ENCODE data around the gene DYNC1LI2. TPM values are rescaled to one million over a fixed set of nuclear protein-coding genes. Genes with fewer than 3 reads are reported as not detected.
"Not testable (repeated sequence)": the region's sequence is repeated elsewhere in the genome, so short reads cannot be mapped to it uniquely, and the experiment has no call there.

Gene DYNC1LI2
- total RNA-seq, 2 experiments from 2014 or later: 30.8 to 31.0 TPM

DNA sequence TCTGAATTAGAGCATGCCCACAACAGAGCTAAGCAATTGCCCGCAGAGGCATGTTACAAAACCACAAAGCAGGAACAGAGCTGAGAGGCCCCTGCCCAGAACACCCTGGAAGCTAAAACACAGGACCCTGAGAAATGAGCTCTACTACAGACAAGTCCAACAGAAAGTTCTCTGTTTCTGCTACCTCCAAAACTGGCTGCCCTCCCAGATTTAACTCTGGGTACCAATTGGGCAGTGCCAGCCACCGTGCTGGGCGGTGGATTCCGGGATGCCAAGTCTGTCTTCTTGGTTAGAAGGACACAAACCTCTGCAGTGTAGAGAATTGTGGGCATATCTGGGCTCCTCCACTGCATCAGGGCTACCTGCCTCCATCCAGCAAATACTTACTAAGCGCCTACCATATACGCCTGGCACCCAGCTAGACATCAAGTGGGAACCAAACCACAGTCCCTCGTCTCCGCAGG, 55.9 kb downstream of the DYNC1LI2 start:
- peaks cover 4% of the 10 kb centered on the region for H3K4me1 Mint-ChIP-seq (ENCODE audit: low read depth)
- no peak overlapping the region for H3K27ac Mint-ChIP-seq
- DNase-seq: no peak
- intact Hi-C loops (cut with micrococcal nuclease): loop anchor here (1.0 to 5.0 kb wide), 3 partner anchors 44 to 143 kb away; partner anchors contain the start of genes CKLF, DYNC1LI2 and TK2
- CTCF ChIA-PET: interaction anchor here (0.6 to 2.0 kb wide), 5 partner anchors 33 to 1206 kb away, joined by 3 to 8 read pairs (median 3); no protein-coding TSS in a partner anchor
- H3K4me3 Mint-ChIP-seq: peak overlapping the region; percentile 73
- H3K9me3 Mint-ChIP-seq: no peaks in the 10 kb centered on the region
- H3K36me3 Mint-ChIP-seq (ENCODE audit: low read depth): no peaks in the 10 kb centered on the region
- H3K27me3 Mint-ChIP-seq (ENCODE audit: low read depth): peaks cover 6% of the 10 kb centered on the region

DNA sequence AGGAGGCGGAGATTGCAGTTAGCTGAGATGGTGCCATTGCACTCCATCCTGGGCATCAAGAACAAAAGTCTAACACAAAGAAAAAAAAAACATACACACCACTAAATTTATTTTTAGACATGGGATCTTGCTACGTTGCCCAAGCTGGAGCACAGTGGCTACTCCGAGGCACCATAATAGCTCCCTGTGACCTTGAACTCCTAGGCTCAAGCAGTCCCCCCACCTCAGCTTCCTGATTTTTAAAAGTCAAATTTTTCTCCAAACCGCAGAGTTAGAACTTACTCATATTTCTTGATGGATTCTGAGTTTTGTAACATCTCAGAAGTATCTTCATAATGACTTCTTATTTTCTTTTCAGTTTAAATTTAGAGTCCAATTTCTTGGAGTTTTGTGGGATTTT, 58.3 kb downstream of the DYNC1LI2 start:
- no peaks in the 10 kb centered on the region for H3K9me3 Mint-ChIP-seq
- H3K27ac Mint-ChIP-seq: no peak overlapping the region
- peaks cover 6% of the 10 kb centered on the region for H3K27me3 Mint-ChIP-seq (ENCODE audit: low read depth)
- H3K4me3 Mint-ChIP-seq: no peak overlapping the region
- peaks cover 4% of the 10 kb centered on the region for H3K4me1 Mint-ChIP-seq (ENCODE audit: low read depth)
- intact Hi-C loops (cut with micrococcal nuclease): no loop called here
- CTCF ChIA-PET: interaction anchor here (1.2 kb wide), 2 partner anchors 42 to 74 kb away, joined by 4 read pairs; no protein-coding TSS in a partner anchor
- no peaks in the 10 kb centered on the region for H3K36me3 Mint-ChIP-seq (ENCODE audit: low read depth)
- no peak for DNase-seq

DNA sequence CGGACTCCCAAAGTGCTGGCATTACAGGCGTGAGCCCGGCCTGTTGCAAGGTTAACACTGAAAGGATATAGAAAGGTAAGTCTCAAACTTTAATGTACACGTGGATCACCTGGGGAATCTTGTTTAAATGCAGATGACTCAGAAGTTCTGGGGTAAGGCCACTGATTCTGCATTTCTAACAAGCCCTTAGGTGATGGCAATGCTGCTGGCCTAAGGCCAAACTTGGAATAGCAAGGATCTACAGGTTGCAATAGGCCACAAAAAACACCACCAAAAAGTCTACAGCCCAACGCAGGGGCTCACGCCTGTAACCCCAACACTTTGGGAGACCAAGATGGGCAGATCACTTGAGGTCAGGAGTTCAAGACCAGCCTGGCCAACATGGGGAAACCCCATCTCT, 59.1 kb downstream of the DYNC1LI2 start:
- CTCF ChIA-PET: interaction anchor here (1.0 to 1.2 kb wide), 3 partner anchors 34 to 73 kb away, joined by 3 to 5 read pairs (median 4); no protein-coding TSS in a partner anchor
- Mint-ChIP-seq H3K27ac (no peak overlapping the region), H3K36me3 (ENCODE audit: low read depth) (no peaks in the 10 kb centered on the region), H3K4me3 (no peak overlapping the region), H3K9me3 (no peaks in the 10 kb centered on the region), H3K4me1 (ENCODE audit: low read depth) (peaks cover 4% of the 10 kb centered on the region), H3K27me3 (ENCODE audit: low read depth) (peaks cover 6% of the 10 kb centered on the region)
- no peak for DNase-seq
- intact Hi-C loops (cut with micrococcal nuclease): no loop called here

DNA sequence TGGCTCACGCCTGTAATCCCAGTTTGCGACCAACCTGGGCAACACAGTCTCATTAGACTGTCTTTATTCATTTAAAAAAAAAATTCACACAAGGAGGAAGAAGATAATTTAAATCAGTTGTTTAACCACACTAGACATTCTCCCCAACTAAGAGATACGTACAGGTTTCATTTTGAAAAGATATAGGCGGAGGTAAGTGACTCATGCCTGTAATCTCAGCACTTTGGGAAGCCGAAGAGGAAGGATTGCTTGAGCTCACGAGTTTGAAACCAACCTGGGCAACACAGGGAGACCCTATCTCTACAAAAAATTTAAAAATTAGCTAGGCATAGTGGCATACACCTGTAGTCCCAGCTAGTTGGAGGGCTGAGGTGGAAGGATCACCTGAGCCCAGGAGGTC, 60.2 kb downstream of the DYNC1LI2 start:
- Mint-ChIP-seq H3K27ac (no peak overlapping the region), H3K4me3 (no peak overlapping the region), H3K36me3 (ENCODE audit: low read depth) (no peaks in the 10 kb centered on the region), H3K27me3 (ENCODE audit: low read depth) (peaks cover 6% of the 10 kb centered on the region), H3K4me1 (ENCODE audit: low read depth) (peaks cover 4% of the 10 kb centered on the region), H3K9me3 (no peaks in the 10 kb centered on the region)
- no peak for DNase-seq
- intact Hi-C loops (cut with micrococcal nuclease): no loop called here
- CTCF ChIA-PET: interaction anchor here (1.0 to 1.1 kb wide), 2 partner anchors 35 to 40 kb away, joined by 3 to 5 read pairs; no protein-coding TSS in a partner anchor

DNA sequence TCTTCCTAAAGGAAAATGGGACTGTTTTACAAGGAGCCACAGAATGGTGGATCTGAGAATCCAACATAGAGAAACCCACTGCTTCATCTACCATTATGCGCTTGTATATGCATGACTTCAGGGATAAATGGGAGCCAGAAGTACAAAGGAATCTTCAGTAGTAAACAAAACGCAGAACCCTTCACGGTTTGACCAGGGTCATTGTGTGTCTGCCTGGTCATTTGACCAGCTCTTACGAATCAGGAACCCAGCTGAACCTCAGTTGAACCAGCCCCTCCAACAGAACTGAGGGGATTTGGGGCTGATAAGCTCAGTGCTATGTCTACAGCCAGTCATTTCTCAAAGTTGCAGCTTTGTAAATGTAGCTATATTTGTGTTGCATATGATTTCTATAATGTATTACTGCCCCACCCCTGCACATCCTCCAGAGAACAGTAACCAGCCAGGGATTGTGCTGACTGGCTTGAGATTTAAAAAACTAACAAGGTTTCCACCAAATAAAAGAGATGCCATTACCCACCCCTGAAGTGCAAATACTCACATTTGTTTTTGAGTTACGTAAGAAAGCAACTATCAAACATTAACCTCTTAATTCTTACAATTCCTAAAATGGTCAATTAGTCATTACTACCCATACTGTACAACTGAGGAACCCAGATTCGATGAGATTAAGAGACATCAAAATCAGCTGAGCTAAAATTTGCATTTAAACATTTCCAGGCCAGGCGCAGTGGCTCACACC, 61.1 kb downstream of the DYNC1LI2 start:
- Mint-ChIP-seq H3K36me3 (ENCODE audit: low read depth) (no peaks in the 10 kb centered on the region), H3K9me3 (no peaks in the 10 kb centered on the region), H3K4me3 (no peak overlapping the region), H3K27me3 (ENCODE audit: low read depth) (peaks cover 6% of the 10 kb centered on the region), H3K4me1 (ENCODE audit: low read depth) (peaks cover 3% of the 10 kb centered on the region), H3K27ac (no peak overlapping the region)
- intact Hi-C loops (cut with micrococcal nuclease): no loop called here
- no peak for DNase-seq
- CTCF ChIA-PET: no interaction called here

DNA sequence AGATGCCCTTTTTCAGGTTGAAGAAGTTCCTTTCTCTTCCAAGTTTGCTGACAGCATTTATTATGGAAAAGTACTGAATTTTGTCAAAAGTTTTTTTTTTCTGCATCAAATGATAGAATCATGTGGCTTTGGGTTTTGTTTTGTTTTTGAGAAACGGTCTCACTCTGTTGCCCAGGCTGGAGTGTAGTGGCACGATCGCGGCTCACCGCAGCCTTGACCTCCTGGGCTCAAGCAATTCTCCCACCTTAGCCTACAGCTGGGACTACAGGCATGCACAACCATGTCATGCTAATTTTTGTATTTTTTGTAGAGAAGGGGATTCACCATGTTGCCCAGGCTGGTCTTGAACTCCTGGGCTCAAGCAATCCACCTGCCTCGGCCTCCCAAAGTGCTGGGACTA, 62.1 kb downstream of the DYNC1LI2 start:
- Mint-ChIP-seq H3K27me3 (ENCODE audit: low read depth) (no peaks in the 10 kb centered on the region), H3K4me3 (no peak overlapping the region), H3K27ac (no peak overlapping the region), H3K9me3 (no peaks in the 10 kb centered on the region), H3K4me1 (ENCODE audit: low read depth) (no peaks in the 10 kb centered on the region), H3K36me3 (ENCODE audit: low read depth) (no peaks in the 10 kb centered on the region)
- no peak for DNase-seq
- intact Hi-C loops (cut with micrococcal nuclease): no loop called here
- CTCF ChIA-PET: interaction anchor here (0.6 kb wide), 1 partner anchor 346 kb away, joined by 6 read pairs; no protein-coding TSS in a partner anchor

DNA sequence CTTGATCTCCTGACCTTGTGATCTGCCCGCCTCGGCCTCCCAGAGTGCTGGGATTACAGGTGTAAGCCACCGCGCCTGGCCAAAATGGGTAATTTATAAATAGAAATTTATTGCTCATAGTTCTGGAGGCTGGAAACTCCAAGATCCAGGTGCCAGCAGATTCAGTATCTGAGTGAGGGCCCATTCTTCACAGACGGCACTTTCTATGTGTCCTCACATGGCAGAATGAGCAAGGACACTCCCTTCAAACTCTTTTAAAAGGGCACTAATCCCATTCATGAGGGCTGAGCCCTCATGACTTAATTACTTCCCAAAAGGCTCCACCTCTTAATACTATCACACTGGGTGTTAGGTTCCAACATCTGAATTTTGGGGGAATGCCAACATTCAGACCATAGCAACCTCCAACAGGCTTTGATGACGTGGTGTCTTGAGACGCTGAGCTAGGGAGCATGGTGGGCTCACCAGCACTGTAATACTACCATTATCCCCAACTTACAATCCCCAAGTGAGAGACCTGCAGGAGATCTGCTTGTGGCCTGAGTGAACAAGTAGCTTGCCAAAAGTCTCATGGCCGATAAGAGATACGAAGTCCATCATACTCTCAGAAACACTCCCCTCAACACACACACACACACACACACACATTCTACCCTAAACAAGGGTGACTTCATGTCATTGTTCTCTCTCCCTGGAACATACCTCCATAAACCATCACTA, 63.3 kb downstream of the DYNC1LI2 start:
- no peak overlapping the region for H3K4me3 Mint-ChIP-seq
- no peaks in the 10 kb centered on the region for H3K9me3 Mint-ChIP-seq
- intact Hi-C loops (cut with micrococcal nuclease): no loop called here
- no peaks in the 10 kb centered on the region for H3K27me3 Mint-ChIP-seq (ENCODE audit: low read depth)
- H3K27ac Mint-ChIP-seq: no peak overlapping the region
- no peaks in the 10 kb centered on the region for H3K36me3 Mint-ChIP-seq (ENCODE audit: low read depth)
- DNase-seq: no peak
- CTCF ChIA-PET: interaction anchor here (1.3 kb wide), 1 partner anchor 53 kb away, joined by 3 read pairs; no protein-coding TSS in a partner anchor
- no peaks in the 10 kb centered on the region for H3K4me1 Mint-ChIP-seq (ENCODE audit: low read depth)

DNA sequence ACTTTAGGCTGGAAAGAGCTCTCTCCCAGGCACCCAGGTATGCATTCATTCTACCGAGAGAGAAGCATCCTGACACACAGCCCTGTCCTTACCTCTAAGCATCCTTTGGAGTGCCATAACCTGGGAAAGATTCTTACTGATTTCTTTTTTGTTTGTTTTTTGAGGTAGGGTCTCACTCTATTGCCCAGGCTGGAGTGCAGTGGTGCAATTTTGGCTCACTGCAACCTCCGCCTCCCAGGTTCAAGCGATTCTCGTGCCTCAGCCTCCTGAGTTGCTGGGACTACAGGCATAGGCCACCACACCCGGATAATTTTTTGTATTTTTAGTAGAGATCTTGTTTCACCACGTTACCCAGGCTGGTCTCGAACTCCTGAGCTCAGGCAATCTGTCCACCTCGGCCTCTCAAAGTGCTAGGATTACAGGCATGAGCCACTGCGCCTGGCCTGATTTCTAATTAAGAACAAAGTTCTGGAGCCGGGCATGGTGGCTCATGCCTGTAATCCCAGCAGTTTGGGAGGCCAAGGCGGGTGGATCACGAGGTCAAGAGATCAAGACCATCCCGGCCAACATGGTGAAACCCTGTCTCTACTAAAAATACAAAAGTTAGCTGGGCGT, 65.8 kb downstream of the DYNC1LI2 start:
- H3K36me3 Mint-ChIP-seq (ENCODE audit: low read depth); DNase-seq; H3K27me3 Mint-ChIP-seq (ENCODE audit: low read depth); intact Hi-C loops (cut with micrococcal nuclease); CTCF ChIA-PET; H3K4me1 Mint-ChIP-seq (ENCODE audit: low read depth); H3K4me3 Mint-ChIP-seq; H3K27ac Mint-ChIP-seq; H3K9me3 Mint-ChIP-seq: not testable (repeated sequence)

DNA sequence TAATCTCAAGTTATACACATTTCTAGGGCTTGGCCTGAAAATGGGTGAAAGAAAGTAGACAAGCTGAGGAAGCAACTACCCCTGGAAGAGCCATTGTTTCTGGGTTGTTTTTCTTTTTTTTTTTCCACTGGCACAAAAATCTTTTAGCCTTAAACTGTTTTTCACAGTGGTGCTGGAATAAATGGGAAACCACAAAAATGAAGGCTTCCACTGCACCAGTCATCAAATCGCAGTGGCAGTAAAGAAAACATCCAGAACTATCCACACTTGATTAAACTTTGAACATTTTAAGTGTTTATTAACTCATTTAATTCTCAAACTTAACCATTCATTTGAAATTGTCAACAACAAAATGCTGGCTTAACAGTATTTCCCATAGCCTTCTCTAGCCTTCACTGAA, 69.1 kb downstream of the DYNC1LI2 start:
- no peak for DNase-seq
- H3K36me3 Mint-ChIP-seq (ENCODE audit: low read depth): no peaks in the 10 kb centered on the region
- CTCF ChIA-PET: no interaction called here
- no peaks in the 10 kb centered on the region for H3K27me3 Mint-ChIP-seq (ENCODE audit: low read depth)
- no peak overlapping the region for H3K4me3 Mint-ChIP-seq
- no peaks in the 10 kb centered on the region for H3K4me1 Mint-ChIP-seq (ENCODE audit: low read depth)
- no peaks in the 10 kb centered on the region for H3K9me3 Mint-ChIP-seq
- no peak overlapping the region for H3K27ac Mint-ChIP-seq
- intact Hi-C loops (cut with micrococcal nuclease): no loop called here

DNA sequence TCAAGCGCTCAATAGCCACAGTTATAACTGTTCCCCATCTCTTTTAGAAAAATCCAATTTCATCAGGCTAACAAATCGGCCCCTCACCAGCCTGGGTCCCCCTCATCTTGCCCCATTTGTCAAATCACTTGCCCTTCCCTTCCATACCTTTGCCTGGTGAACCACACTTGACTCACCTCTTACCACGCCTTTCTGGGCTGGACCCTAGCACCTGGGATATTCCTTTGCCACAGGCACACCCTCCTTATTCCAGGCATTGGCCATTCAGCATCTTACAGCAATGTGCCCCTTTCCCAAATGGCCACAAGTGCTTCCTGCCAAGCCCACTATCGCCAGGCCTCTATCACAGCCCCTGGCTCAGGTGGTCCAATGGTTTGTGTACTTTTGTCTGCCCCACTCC, 69.7 kb downstream of the DYNC1LI2 start:
- CTCF ChIA-PET: no interaction called here
- intact Hi-C loops (cut with micrococcal nuclease): no loop called here
- no peak for DNase-seq
- Mint-ChIP-seq H3K27ac (no peak overlapping the region), H3K36me3 (ENCODE audit: low read depth) (no peaks in the 10 kb centered on the region), H3K4me3 (no peak overlapping the region), H3K4me1 (ENCODE audit: low read depth) (no peaks in the 10 kb centered on the region), H3K9me3 (no peaks in the 10 kb centered on the region), H3K27me3 (ENCODE audit: low read depth) (no peaks in the 10 kb centered on the region)

DNA sequence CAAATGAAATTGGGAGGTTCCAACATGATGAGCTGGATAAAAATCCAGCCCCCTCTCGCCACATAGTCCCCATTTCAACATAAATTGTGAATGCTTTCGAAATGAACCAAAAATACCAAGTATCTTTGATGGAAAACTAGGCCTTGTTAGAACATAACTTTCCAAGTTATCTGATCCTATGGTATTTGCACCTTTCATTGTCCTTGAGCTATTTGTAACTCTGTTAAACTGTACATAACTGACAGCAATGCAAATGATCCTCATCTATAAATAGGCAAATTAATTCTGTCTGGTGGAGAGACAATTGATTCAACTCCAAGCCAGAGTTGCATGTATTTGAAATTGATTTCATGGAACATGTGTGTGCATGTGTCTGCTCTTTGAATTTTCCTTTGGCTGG, 73.1 kb downstream of the DYNC1LI2 start:
- Mint-ChIP-seq H3K4me3 (no peak overlapping the region), H3K27ac (no peak overlapping the region), H3K27me3 (ENCODE audit: low read depth) (no peaks in the 10 kb centered on the region), H3K9me3 (no peaks in the 10 kb centered on the region), H3K4me1 (ENCODE audit: low read depth) (no peaks in the 10 kb centered on the region), H3K36me3 (ENCODE audit: low read depth) (no peaks in the 10 kb centered on the region)
- CTCF ChIA-PET: interaction anchor here (0.8 kb wide), 2 partner anchors 16 to 27 kb away, joined by 3 to 4 read pairs; no protein-coding TSS in a partner anchor
- intact Hi-C loops (cut with micrococcal nuclease): no loop called here
- DNase-seq: no peak

DNA sequence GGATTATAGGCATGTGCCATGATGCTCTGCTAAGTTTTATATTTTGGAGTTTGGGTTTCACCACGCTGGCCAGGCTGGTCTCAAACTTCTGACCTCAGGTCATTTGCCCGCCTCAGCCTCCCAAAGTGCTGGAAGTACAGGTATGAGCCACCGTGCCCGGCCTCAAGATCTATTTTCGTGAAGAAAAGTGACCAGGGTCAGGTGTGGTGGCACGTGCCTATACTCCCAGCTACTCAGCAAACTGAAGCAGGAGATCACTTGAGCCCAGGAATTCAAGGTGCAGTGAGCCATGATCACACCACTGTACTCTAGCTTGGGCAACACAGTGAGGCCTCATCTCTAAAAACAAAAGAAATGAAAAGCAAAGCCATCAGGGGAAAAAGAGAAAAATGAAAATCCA, 73.6 kb downstream of the DYNC1LI2 start:
- CTCF ChIA-PET: interaction anchor here (0.8 kb wide), 2 partner anchors 15 to 27 kb away, joined by 3 to 4 read pairs; no protein-coding TSS in a partner anchor
- intact Hi-C loops (cut with micrococcal nuclease): no loop called here
- Mint-ChIP-seq H3K9me3 (no peaks in the 10 kb centered on the region), H3K27me3 (ENCODE audit: low read depth) (no peaks in the 10 kb centered on the region), H3K36me3 (ENCODE audit: low read depth) (no peaks in the 10 kb centered on the region), H3K4me3 (no peak overlapping the region), H3K27ac (no peak overlapping the region), H3K4me1 (ENCODE audit: low read depth) (no peaks in the 10 kb centered on the region)
- no peak for DNase-seq
